Astrocyte (in vitro differentiated cells and primary cell): ENCODE measurements around the gene SPON1. TPM values are rescaled to one million over a fixed set of nuclear protein-coding genes. Genes with fewer than 3 reads are reported as not detected.

Experiments used
- DNase-seq: peaks from one replicate; pipeline ENCODE4 v3.0.0-alpha.2; 2010; ENCODE audit warnings: low read depth
- FAIRE-seq: peaks from 2 replicates; lab custom pipeline; 2011; peaks lifted over from hg19 to GRCh38; lab: Jason Lieb, UNC
- H2AFZ ChIP-seq: 2 replicates; pipeline ENCODE4 v1.6.0; 2012; ENCODE audit warnings: low read depth, low read length, inconsistent platforms
- H3K27ac ChIP-seq: 2 replicates; pipeline ENCODE4 v1.5.1; 2011; ENCODE audit warnings: low read depth, low read length, inconsistent platforms
- H3K27me3 ChIP-seq: 2 replicates; pipeline ENCODE4 v1.6.0; 2011; ENCODE audit warnings: low read length, inconsistent platforms; ENCODE audit not compliant: insufficient read depth
- H3K36me3 ChIP-seq: 2 replicates; pipeline ENCODE4 v1.5.1; 2011; ENCODE audit warnings: low read length, inconsistent platforms; ENCODE audit not compliant: insufficient read depth
- H3K4me1 ChIP-seq: 2 replicates; pipeline ENCODE4 v1.5.1; 2011; ENCODE audit warnings: low read length, inconsistent platforms; ENCODE audit not compliant: insufficient read depth
- H3K4me2 ChIP-seq: 2 replicates; pipeline ENCODE4 v1.6.0; 2012; ENCODE audit warnings: low read length, inconsistent platforms
- H3K4me3 ChIP-seq: 2 replicates; pipeline ENCODE4 v1.5.1; 2011; ENCODE audit warnings: low read depth, mild to moderate bottlenecking, low read length, inconsistent platforms; ENCODE audit not compliant: insufficient read depth
- H3K79me2 ChIP-seq: 2 replicates; pipeline ENCODE4 v1.6.0; 2012; ENCODE audit warnings: mild to moderate bottlenecking, low read length, inconsistent platforms; ENCODE audit not compliant: insufficient read depth
- H3K9ac ChIP-seq: 2 replicates; pipeline ENCODE4 v1.6.0; 2012; ENCODE audit warnings: mild to moderate bottlenecking, low read length, inconsistent platforms
- H3K9me3 ChIP-seq: 2 replicates; pipeline ENCODE4 v1.5.1; 2012; ENCODE audit warnings: low read depth, mild to moderate bottlenecking, low read length, inconsistent platforms; ENCODE audit not compliant: insufficient read depth
- H4K20me1 ChIP-seq: 2 replicates; pipeline ENCODE4 v1.6.0; 2012; ENCODE audit warnings: low read length, inconsistent platforms; ENCODE audit not compliant: insufficient read depth
- H3K27ac Mint-ChIP-seq: one replicate; pipeline ENCODE4 v1.8.0; 2021; ENCODE audit warnings: mild to moderate bottlenecking, mixed read lengths; ENCODE audit not compliant: unreplicated experiment
- H3K27me3 Mint-ChIP-seq: one replicate; pipeline ENCODE4 v1.8.0; 2021; ENCODE audit warnings: low read depth, mixed read lengths; ENCODE audit not compliant: unreplicated experiment
- H3K36me3 Mint-ChIP-seq: one replicate; pipeline ENCODE4 v1.8.0; 2021; ENCODE audit warnings: low read depth, mixed read lengths; ENCODE audit not compliant: unreplicated experiment
- H3K4me1 Mint-ChIP-seq: one replicate; pipeline ENCODE4 v1.8.0; 2021; ENCODE audit warnings: low read depth, mixed read lengths; ENCODE audit not compliant: unreplicated experiment
- H3K4me3 Mint-ChIP-seq: one replicate; pipeline ENCODE4 v1.8.0; 2021; ENCODE audit warnings: mild to moderate bottlenecking, moderate library complexity, mixed read lengths; ENCODE audit not compliant: unreplicated experiment
- H3K9me3 Mint-ChIP-seq: one replicate; pipeline ENCODE4 v1.8.0; 2021; ENCODE audit warnings: mild to moderate bottlenecking, mixed read lengths; ENCODE audit not compliant: unreplicated experiment
- EZH2 ChIP-seq: IDR thresholded peaks from 2 replicates; pipeline ENCODE4 v1.6.1; 2012; ENCODE audit warnings: mild to moderate bottlenecking, low read length, inconsistent platforms; ENCODE audit not compliant: insufficient read depth
- total RNA-seq: library from RNA; stranded (reverse); gene quantifications from 2 replicates; pipeline ENCODE4 v1.2.1, GENCODE V29; 2021
- TF ChIP-seq, protein P1 (sequence below): IDR thresholded peaks from 2 replicates; pipeline ENCODE4 v1.5.1; 2011; ENCODE audit warnings: low read depth, mild to moderate bottlenecking, inconsistent platforms, low read length, moderate library complexity; ENCODE audit not compliant: insufficient read depth

SPON1 gene
- total RNA-seq, 1 donor from 2014 or later = 2.0 TPM

DNA sequence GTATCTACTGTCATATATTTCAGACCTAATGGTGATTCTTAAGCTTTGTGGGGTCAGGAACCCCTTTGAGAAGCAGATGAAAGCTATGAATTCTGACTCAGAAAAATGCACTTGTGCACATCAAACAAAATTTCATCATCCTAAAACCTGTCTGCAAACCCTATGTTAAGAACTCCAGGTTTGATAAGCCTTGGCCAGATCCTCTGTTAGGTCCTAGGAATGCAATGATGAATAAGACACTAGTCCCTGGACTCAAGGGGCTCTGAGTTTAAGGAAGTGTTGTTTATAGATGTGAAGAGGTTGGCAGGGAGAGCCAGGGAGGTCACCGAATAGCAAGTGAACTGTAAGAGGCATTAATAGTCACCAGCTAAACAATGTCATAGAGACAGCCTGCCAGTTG is 103.2 kb downstream of the SPON1 start:
- H3K4me2 ChIP-seq = no peak overlapping the region
- no peaks in the 10 kb centered on the region for H3K36me3 Mint-ChIP-seq
- H3K4me3 ChIP-seq = no peak overlapping the region
- peaks cover 2% of the 10 kb centered on the region for H3K27me3 ChIP-seq
- H3K9me3 ChIP-seq = no peaks in the 10 kb centered on the region
- TF ChIP-seq EZH2 = no peak
- TF ChIP-seq, protein P1, sequence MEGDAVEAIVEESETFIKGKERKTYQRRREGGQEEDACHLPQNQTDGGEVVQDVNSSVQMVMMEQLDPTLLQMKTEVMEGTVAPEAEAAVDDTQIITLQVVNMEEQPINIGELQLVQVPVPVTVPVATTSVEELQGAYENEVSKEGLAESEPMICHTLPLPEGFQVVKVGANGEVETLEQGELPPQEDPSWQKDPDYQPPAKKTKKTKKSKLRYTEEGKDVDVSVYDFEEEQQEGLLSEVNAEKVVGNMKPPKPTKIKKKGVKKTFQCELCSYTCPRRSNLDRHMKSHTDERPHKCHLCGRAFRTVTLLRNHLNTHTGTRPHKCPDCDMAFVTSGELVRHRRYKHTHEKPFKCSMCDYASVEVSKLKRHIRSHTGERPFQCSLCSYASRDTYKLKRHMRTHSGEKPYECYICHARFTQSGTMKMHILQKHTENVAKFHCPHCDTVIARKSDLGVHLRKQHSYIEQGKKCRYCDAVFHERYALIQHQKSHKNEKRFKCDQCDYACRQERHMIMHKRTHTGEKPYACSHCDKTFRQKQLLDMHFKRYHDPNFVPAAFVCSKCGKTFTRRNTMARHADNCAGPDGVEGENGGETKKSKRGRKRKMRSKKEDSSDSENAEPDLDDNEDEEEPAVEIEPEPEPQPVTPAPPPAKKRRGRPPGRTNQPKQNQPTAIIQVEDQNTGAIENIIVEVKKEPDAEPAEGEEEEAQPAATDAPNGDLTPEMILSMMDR = no peak
- H3K4me3 Mint-ChIP-seq = no peak overlapping the region
- no peaks in the 10 kb centered on the region for H3K79me2 ChIP-seq
- H3K9ac ChIP-seq = no peak overlapping the region
- no peaks in the 10 kb centered on the region for H3K9me3 Mint-ChIP-seq
- no peaks in the 10 kb centered on the region for H4K20me1 ChIP-seq
- H3K27ac ChIP-seq = no peak overlapping the region
- no peaks in the 10 kb centered on the region for H3K4me1 ChIP-seq
- DNase-seq = no peak
- no peak for FAIRE-seq
- no peaks in the 10 kb centered on the region for H3K4me1 Mint-ChIP-seq
- no peak overlapping the region for H3K27ac Mint-ChIP-seq
- no peaks in the 10 kb centered on the region for H3K36me3 ChIP-seq
- H2AFZ ChIP-seq = no peak overlapping the region
- peaks cover 20% of the 10 kb centered on the region for H3K27me3 Mint-ChIP-seq

DNA sequence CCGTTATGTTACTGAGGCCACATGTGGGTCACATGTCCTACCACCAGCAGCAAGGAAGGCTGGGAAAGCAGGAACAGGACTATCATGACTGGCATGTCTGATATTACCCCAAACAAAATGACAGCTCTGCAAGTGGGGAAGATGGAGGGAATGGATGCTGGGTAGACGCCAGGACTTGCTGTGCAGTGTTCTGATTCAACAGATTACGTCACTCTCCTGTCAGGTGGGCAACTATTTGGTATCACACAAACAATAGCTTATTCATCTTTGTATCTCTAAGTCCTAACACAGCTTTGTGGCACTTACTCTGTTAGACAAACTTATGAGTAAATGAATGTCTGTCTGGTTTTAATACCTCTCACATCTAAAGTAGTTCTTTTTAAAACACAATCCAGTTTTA is 105.2 kb downstream of the SPON1 start:
- Histone ChIP-seq H3K9ac (no peak overlapping the region), H3K79me2 (no peaks in the 10 kb centered on the region), H3K4me1 (no peaks in the 10 kb centered on the region), H3K36me3 (no peaks in the 10 kb centered on the region), H3K4me2 (no peak overlapping the region), H3K27ac (no peak overlapping the region), H4K20me1 (no peaks in the 10 kb centered on the region), H2AFZ (no peak overlapping the region), H3K4me3 (no peak overlapping the region), H3K27me3 (peaks cover 2% of the 10 kb centered on the region), H3K9me3 (no peaks in the 10 kb centered on the region)
- TF ChIP-seq, protein P1 = no peak
- no peak for TF ChIP-seq EZH2
- H3K9me3 Mint-ChIP-seq = no peaks in the 10 kb centered on the region
- no peak for DNase-seq
- no peaks in the 10 kb centered on the region for H3K36me3 Mint-ChIP-seq
- FAIRE-seq = no peak
- H3K27me3 Mint-ChIP-seq = peaks cover 20% of the 10 kb centered on the region
- H3K4me3 Mint-ChIP-seq = no peak overlapping the region
- H3K4me1 Mint-ChIP-seq = no peaks in the 10 kb centered on the region
- no peak overlapping the region for H3K27ac Mint-ChIP-seq

DNA sequence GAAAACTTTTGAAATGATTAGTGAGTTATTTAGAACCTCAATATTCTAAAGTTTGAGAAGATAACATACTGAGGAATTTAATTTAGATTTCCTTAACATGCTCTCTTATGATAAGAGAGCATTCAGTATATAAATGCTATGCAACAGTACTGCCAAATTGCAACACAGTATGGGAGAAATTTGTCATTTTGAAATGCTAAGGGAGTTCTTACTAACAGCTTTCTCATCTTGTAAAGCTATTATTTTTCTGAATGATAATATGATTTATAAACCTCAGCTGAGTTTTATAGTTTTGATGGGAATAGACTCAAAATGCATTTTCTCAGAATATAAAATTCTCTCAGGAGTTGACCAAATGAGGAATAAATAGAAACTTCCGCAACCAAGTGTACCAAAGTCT is 108.4 kb downstream of the SPON1 start:
- Mint-ChIP-seq H3K4me3 (no peak overlapping the region), H3K36me3 (no peaks in the 10 kb centered on the region), H3K27me3 (peaks cover 2% of the 10 kb centered on the region)

More for the DNA sequence above, 108.4 kb downstream of the SPON1 start:
- no peaks in the 10 kb centered on the region for H3K4me1 ChIP-seq
- no peaks in the 10 kb centered on the region for H3K36me3 ChIP-seq
- no peak overlapping the region for H3K4me3 ChIP-seq
- Mint-ChIP-seq H3K4me1 (peaks cover 12% of the 10 kb centered on the region), H3K9me3 (no peaks in the 10 kb centered on the region), H3K27ac (no peak overlapping the region)
- no peaks in the 10 kb centered on the region for H3K9me3 ChIP-seq
- H3K79me2 ChIP-seq = no peaks in the 10 kb centered on the region
- TF ChIP-seq EZH2 = no peak
- TF ChIP-seq, protein P1 = no peak
- no peak overlapping the region for H3K27ac ChIP-seq
- no peak overlapping the region for H3K9ac ChIP-seq
- H4K20me1 ChIP-seq = no peaks in the 10 kb centered on the region
- DNase-seq (no peak), FAIRE-seq (no peak)
- no peak overlapping the region for H3K4me2 ChIP-seq
- no peak overlapping the region for H2AFZ ChIP-seq
- H3K27me3 ChIP-seq = peaks cover 2% of the 10 kb centered on the region
